Gastroesophageal sphincter (tissue), 4 donors: ENCODE measurements around the gene PPFIA1. TPM values are rescaled to one million over a fixed set of nuclear protein-coding genes. Genes with fewer than 3 reads are reported as not detected.

Experiments
- ATAC-seq: fragments of 150-250 bp; one replicate; pipeline ENCODE4 v1.9.1; 2016; ENCODE audit warnings: mild to moderate bottlenecking, moderate library complexity
- H3K27ac ChIP-seq, 4 donors: fragments of 200-600 bp; sonication (generic) in 3 of 4; 1 replicate in 3 of 4; 2 replicates in 1 of 4; pipeline ENCODE4 v1.5.1; 2016 to 2019
- H3K27me3 ChIP-seq: fragments of 200-600 bp; sonication (generic); one replicate; pipeline ENCODE4 v1.5.1; 2019
- H3K36me3 ChIP-seq, 2 donors: fragments of 200-600 bp; sonication (generic); one replicate each; pipeline ENCODE4 v1.5.1; 2019; ENCODE audit warnings: control low read depth in 1 of 2
- H3K4me1 ChIP-seq, 3 donors: fragments of 200-600 bp; sonication (generic); 1 replicate in 2 of 3; 2 replicates in 1 of 3; pipeline ENCODE4 v1.5.1; 2016 to 2019; ENCODE audit warnings: control low read depth in 2 of 3
- H3K4me3 ChIP-seq, 2 donors: fragments of 200-600 bp; sonication (generic); one replicate each; pipeline ENCODE4 v1.5.1; 2019; ENCODE audit warnings: mild to moderate bottlenecking in 1 of 2, moderate library complexity in 1 of 2
- H3K9me3 ChIP-seq, 3 donors: fragments of 200-600 bp; sonication (generic); one replicate each; pipeline ENCODE4 v1.5.1; 2017 to 2019; ENCODE audit warnings: control low read depth in 2 of 3
- EP300 ChIP-seq: sonication (generic); formaldehyde crosslinking; IDR thresholded peaks from one replicate; pipeline ENCODE4 v1.6.1; 2017; ENCODE audit warnings: antibody characterized with exemption, mild to moderate bottlenecking
- POLR2A ChIP-seq, 2 donors: fragments of 450-650 bp; IDR thresholded peaks; one replicate each; pipeline ENCODE4 v1.6.1; 2017; ENCODE audit warnings: antibody characterized with exemption in 2 of 2, mild to moderate bottlenecking in 2 of 2, moderate library complexity in 1 of 2
- POLR2AphosphoS5 ChIP-seq: sonication (generic); formaldehyde crosslinking; IDR thresholded peaks from one replicate; pipeline ENCODE4 v1.6.1; 2017; ENCODE audit warnings: antibody characterized with exemption
- WGBS, 2 donors: methylation state at CpG; one replicate each; pipeline ENCODE4 v1.1.5; 2018; ENCODE audit warnings: low coverage in 1 of 2; 5-methylcytosine and 5-hydroxymethylcytosine counted together
- total RNA-seq, 4 donors: library from RNA; depleted of rRNA; stranded (reverse); fragments of >200 nt; gene quantifications; one replicate each; pipeline ENCODE4 v1.1.0, GENCODE V29; 2016
- TF ChIP-seq, protein P1 (sequence below), 4 experiments: fragments of 200-600 bp in 2 of 4; fragments of 450-650 bp in 2 of 4; sonication (generic) in 1 of 4; IDR thresholded peaks; one replicate each; pipeline ENCODE4 v1.5.1; 2017 to 2019; ENCODE audit warnings: antibody characterized with exemption in 4 of 4, mild to moderate bottlenecking in 2 of 4, moderate library complexity in 2 of 4

The PPFIA1 gene
- total RNA-seq, 4 donors from 2014 or later = 54.3 to 68.8 (median 61.5) TPM

DNA sequence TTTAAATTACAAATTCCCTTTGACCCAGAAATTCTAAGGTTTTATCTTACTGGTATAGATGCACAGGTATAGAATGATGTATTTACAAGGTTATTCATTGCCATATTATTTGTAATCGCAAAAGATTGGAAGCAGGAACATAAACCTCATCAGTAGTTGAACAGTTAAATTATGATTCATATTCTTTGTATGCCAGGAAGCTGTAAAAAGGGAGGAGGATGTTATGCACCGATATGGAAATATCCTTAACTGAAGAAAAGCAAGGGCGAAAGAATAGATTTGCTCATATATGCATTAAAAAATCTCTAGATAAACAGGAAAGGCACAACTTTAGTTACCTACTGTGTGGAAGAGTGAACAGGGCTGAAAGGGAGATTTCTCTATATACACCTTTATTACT, 36.7 kb downstream of the PPFIA1 start:
- no peak for ATAC-seq
- H3K4me3 ChIP-seq = no peak overlapping the region
- WGBS, 2 donors = 42 to 46% methylated on average over 2 to 3 of the region's 3 CpGs
- TF ChIP-seq POLR2A (IDR thresholded peaks at IDR 0.05) = no peak
- H3K4me1 ChIP-seq = peaks cover 0 to 20% (median 0%) of the 10 kb centered on the region in 3 donors
- no peaks in the 10 kb centered on the region for H3K36me3 ChIP-seq
- no peaks in the 10 kb centered on the region for H3K9me3 ChIP-seq
- H3K27ac ChIP-seq = no peak overlapping the region
- no peaks in the 10 kb centered on the region for H3K27me3 ChIP-seq

DNA sequence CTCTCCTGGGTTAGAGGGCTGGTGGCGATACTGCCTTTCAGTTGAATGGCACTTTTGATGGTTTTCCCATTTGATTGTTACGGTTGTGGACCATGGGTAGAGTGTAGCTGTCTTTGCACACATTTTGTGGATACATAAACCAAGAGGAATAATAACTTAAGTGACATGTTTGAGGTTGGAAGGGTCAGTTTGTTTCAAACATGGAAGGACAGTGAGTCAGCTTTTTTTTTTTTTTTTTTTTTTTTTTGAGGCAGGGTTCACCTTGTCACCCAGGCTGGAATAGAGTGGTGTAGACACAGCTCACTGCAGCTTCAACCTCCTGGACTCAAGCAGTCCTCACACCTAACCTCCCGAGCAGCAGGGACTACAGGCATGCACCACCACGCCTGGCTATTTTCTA, 41.1 kb downstream of the PPFIA1 start:
- H3K27me3 ChIP-seq = no peaks in the 10 kb centered on the region
- no peaks in the 10 kb centered on the region for H3K4me1 ChIP-seq
- WGBS, 2 donors = 96 to 100% methylated on average over 2 to 3 of the region's 4 CpGs
- no peak overlapping the region for H3K4me3 ChIP-seq
- H3K36me3 ChIP-seq = no peaks in the 10 kb centered on the region
- TF ChIP-seq, protein P1, sequence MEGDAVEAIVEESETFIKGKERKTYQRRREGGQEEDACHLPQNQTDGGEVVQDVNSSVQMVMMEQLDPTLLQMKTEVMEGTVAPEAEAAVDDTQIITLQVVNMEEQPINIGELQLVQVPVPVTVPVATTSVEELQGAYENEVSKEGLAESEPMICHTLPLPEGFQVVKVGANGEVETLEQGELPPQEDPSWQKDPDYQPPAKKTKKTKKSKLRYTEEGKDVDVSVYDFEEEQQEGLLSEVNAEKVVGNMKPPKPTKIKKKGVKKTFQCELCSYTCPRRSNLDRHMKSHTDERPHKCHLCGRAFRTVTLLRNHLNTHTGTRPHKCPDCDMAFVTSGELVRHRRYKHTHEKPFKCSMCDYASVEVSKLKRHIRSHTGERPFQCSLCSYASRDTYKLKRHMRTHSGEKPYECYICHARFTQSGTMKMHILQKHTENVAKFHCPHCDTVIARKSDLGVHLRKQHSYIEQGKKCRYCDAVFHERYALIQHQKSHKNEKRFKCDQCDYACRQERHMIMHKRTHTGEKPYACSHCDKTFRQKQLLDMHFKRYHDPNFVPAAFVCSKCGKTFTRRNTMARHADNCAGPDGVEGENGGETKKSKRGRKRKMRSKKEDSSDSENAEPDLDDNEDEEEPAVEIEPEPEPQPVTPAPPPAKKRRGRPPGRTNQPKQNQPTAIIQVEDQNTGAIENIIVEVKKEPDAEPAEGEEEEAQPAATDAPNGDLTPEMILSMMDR (IDR thresholded peaks at IDR 0.05) = no peak
- TF ChIP-seq POLR2AphosphoS5 = no peak
- TF ChIP-seq EP300 = no peak
- TF ChIP-seq POLR2A (IDR thresholded peaks at IDR 0.05) = no peak
- H3K9me3 ChIP-seq = no peaks in the 10 kb centered on the region
- H3K27ac ChIP-seq = no peak overlapping the region
- ATAC-seq = no peak

DNA sequence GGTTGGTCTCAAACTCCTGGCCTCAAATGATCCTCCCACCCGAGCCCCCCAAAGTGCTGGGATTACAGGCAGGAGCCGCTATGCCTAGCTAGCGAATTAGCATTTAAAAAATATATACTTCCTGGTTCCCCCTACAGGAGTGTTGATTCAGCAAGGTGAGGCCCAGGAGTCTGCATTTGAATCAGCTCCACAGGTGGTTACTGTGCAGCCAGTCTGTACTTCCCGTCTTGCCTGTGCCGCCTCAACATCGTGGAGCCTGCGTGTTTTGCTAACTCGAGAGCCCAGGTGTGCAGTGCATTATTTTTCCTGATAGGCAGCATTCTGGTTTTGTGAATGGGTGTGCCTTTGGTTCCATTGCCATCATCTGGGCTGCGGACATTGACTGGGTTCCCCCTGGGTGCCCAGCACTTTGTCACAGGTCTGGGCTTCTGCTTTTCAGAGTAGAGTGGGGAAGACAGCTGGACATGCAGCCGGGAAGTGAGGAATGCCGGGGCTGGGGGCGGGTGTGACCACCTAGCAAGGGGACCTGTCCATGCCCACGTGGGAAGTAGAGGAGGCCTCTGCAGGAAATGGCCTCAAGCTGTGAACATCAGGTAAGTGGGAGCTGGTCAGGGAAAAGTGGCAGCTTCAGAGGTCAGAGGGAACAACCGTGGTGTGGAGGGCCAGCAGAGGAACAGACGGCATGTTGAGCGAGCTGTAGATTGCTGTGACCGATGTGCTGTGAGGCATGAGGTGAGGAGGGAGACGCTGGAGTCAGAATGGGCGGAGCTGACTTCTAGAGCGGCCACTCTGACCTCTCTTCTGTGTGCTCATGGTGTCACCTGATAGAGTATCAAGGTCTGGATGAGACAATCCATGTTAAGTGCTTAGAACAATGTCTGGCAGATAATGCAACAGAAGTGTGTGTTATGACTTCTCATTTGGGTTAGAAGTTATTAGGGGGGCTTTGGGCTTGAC, 42.2 kb downstream of the PPFIA1 start:
- Histone ChIP-seq H3K27ac (no peak overlapping the region), H3K36me3 (no peaks in the 10 kb centered on the region)
- ATAC-seq = no peak

DNA sequence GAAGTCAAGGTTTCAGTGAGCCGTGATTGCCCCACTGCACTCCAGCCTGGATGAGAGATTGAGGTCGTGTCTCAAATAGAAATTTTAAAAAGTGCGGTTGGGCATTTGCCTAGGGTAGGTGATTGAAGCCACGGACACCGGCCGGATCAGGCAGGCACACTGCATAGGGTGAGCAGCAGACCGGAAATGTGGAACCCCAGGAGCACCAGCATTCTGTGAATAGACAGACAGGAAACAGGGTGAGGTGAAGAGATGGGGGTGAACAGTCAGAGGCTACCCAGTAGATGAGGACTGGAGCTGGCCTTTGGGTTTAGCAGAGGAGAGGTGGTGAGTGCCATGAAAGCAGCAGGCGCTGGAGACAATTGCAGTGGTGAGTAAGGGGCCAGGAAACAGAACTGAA, 43.5 kb downstream of the PPFIA1 start:
- 73 to 86% methylated on average over 6 to 7 of the region's 8 CpGs for WGBS, 2 donors
- Histone ChIP-seq H3K36me3 (peaks cover 0 to 8% of the 10 kb centered on the region in 2 donors), H3K27ac (no peak overlapping the region), H3K27me3 (no peaks in the 10 kb centered on the region), H3K4me1 (no peaks in the 10 kb centered on the region), H3K4me3 (no peak overlapping the region), H3K9me3 (no peaks in the 10 kb centered on the region)
- TF ChIP-seq, protein P1 (IDR thresholded peaks at IDR 0.05) = no peak
- no peak for TF ChIP-seq POLR2A (IDR thresholded peaks at IDR 0.05)
- no peak for TF ChIP-seq POLR2AphosphoS5
- no peak for TF ChIP-seq EP300
- no peak for ATAC-seq

More for the DNA sequence above, 42.2 kb downstream of the PPFIA1 start:
- Histone ChIP-seq H3K4me3 (no peak overlapping the region), H3K27me3 (no peaks in the 10 kb centered on the region), H3K9me3 (no peaks in the 10 kb centered on the region), H3K4me1 (no peaks in the 10 kb centered on the region)
- WGBS, 2 donors = 78 to 87% methylated on average over 11 to 15 of the region's 20 CpGs
- no peak for TF ChIP-seq POLR2A (IDR thresholded peaks at IDR 0.05)
- TF ChIP-seq EP300 = no peak
- TF ChIP-seq, protein P1 (IDR thresholded peaks at IDR 0.05) = no peak
- TF ChIP-seq POLR2AphosphoS5 = no peak

DNA sequence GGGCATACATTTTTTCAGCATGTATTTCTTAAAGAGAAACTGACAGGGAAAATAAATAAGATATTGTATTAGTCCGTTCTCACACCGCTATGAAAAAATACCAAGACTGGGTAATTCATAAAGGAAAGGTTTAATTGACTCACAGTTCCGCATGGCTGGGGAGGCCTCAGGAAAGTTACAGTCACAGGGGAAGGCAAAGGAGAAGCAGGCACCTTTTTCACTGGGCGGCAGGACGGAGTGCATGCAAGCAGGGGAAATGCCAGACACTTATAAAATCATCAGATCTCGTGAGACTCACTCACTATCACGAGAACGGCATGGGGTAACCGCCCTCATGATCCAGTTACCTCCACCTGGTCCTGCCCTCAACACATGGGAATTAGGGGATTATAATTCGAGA, 44.2 kb downstream of the PPFIA1 start:
- H3K27ac ChIP-seq = no peak overlapping the region
- TF ChIP-seq, protein P1 (IDR thresholded peaks at IDR 0.05) = no peak
- TF ChIP-seq EP300 (no peak), POLR2AphosphoS5 (no peak), POLR2A (IDR thresholded peaks at IDR 0.05) (no peak)
- H3K4me3 ChIP-seq = no peak overlapping the region
- H3K27me3 ChIP-seq = no peaks in the 10 kb centered on the region
- H3K9me3 ChIP-seq = no peaks in the 10 kb centered on the region
- WGBS, 2 donors = 72 to 91% methylated on average over 9 to 10 of the region's 10 CpGs
- no peaks in the 10 kb centered on the region for H3K4me1 ChIP-seq
- no peak for ATAC-seq
- H3K36me3 ChIP-seq = peaks cover 0 to 15% of the 10 kb centered on the region in 2 donors
